ENCODE data around the gene HOTAIR.

- no peak for TF ChIP-seq EZH2 (IDR thresholded peaks at IDR 0.05; ENCODE audit: borderline replicate concordance, low read depth, low read length, poor library complexity, severe bottlenecking)
- TF ChIP-seq CTCF (conservative IDR thresholded peaks at IDR 0.05; ENCODE audit: low read depth, low read length): no peak
These were observed 45.3 kb upstream of the HOTAIR start for GRCh38 chr12:54019924-54020590.
